Iris pigment epithelial cell (primary cell): ENCODE measurements around the gene MAP4.
A peak's percentile ranks its signal among the peaks of the same experiment; 100 is the strongest.
"Not testable (repeated sequence)": the region's sequence is repeated elsewhere in the genome, so short reads cannot be mapped to it uniquely, and the experiment has no call there.

Experiments
- DNase-seq: peaks from one replicate; pipeline ENCODE4 v3.0.0-alpha.2; 2011; ENCODE audit warnings: low read depth

MAP4 gene

GRCh38 chr3:47846186-47846879, 169.9 kb downstream of the MAP4 start:
- DNase-seq: no peak

- no peak for DNase-seq
These were observed 174.3 kb downstream of the MAP4 start for GRCh38 chr3:47841786-47842349.

GRCh38 chr3:47838503-47838902, 177.7 kb downstream of the MAP4 start:
- no peak for DNase-seq

- DNase-seq: no peak
These were observed 179.2 kb downstream of the MAP4 start for GRCh38 chr3:47836986-47837385.

GRCh38 chr3:47829482-47829881, 186.7 kb downstream of the MAP4 start:
- DNase-seq: not testable (repeated sequence)

GRCh38 chr3:47825590-47825989, 190.6 kb downstream of the MAP4 start:
- no peak for DNase-seq

GRCh38 chr3:47824541-47825473, 191.4 kb downstream of the MAP4 start:
- DNase-seq: peak; percentile 83

GRCh38 chr3:47817609-47818008, 198.6 kb downstream of the MAP4 start:
- DNase-seq: no peak

- DNase-seq: no peak
These were observed 202.6 kb downstream of the MAP4 start for GRCh38 chr3:47813551-47814177.

- DNase-seq: no peak
These were observed 211.6 kb downstream of the MAP4 start for GRCh38 chr3:47804577-47804976.

GRCh38 chr3:47803480-47804025, 212.7 kb downstream of the MAP4 start:
- no peak for DNase-seq

GRCh38 chr3:47802734-47803479, 213.3 kb downstream of the MAP4 start, which contains the start of gene DHX30:
Gene DHX30 (plus strand): TSS chr3:47803138. CDS start chr3:47810684, 7,546 bp downstream.
- peak; percentile 93 for DNase-seq
